ENCODE measurements around the gene ROR2. TPM values are rescaled to one million over a fixed set of nuclear protein-coding genes. Genes with fewer than 3 reads are reported as not detected.

ROR2 gene
- total RNA-seq, 1 donor from 2014 or later = 0.74 TPM

- H3K4me3 ChIP-seq = no peak overlapping the region
- no peaks in the 10 kb centered on the region for H3K9me3 ChIP-seq (replicated peaks)
- no peaks in the 10 kb centered on the region for H3K36me3 ChIP-seq
- H3K27me3 ChIP-seq (ENCODE audit: low read depth) = peaks cover 36% of the 10 kb centered on the region
- no peak for DNase-seq
- H3K27ac ChIP-seq (replicated peaks) = no peak overlapping the region
- intact Hi-C loops (cut with micrococcal nuclease) = no loop called here
- TF ChIP-seq, protein P1, sequence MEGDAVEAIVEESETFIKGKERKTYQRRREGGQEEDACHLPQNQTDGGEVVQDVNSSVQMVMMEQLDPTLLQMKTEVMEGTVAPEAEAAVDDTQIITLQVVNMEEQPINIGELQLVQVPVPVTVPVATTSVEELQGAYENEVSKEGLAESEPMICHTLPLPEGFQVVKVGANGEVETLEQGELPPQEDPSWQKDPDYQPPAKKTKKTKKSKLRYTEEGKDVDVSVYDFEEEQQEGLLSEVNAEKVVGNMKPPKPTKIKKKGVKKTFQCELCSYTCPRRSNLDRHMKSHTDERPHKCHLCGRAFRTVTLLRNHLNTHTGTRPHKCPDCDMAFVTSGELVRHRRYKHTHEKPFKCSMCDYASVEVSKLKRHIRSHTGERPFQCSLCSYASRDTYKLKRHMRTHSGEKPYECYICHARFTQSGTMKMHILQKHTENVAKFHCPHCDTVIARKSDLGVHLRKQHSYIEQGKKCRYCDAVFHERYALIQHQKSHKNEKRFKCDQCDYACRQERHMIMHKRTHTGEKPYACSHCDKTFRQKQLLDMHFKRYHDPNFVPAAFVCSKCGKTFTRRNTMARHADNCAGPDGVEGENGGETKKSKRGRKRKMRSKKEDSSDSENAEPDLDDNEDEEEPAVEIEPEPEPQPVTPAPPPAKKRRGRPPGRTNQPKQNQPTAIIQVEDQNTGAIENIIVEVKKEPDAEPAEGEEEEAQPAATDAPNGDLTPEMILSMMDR (IDR thresholded peaks at IDR 0.05; ENCODE audit: borderline replicate concordance) = no peak
- no peaks in the 10 kb centered on the region for H3K4me1 ChIP-seq
Observed at GRCh38 chr9:91908293-91908623, 41.8 kb downstream of the ROR2 start.

- Histone ChIP-seq H3K36me3 (no peaks in the 10 kb centered on the region), H3K27me3 (ENCODE audit: low read depth) (peaks cover 36% of the 10 kb centered on the region), H3K9me3 (replicated peaks) (no peaks in the 10 kb centered on the region), H3K27ac (replicated peaks) (no peak overlapping the region), H3K4me1 (no peaks in the 10 kb centered on the region), H3K4me3 (no peak overlapping the region)
- DNase-seq = no peak
- TF ChIP-seq, protein P1 (IDR thresholded peaks at IDR 0.05; ENCODE audit: borderline replicate concordance) = no peak
- intact Hi-C loops (cut with micrococcal nuclease) = no loop called here
Observed at GRCh38 chr9:91907484-91908292, 42.3 kb downstream of the ROR2 start.

- DNase-seq = peak; percentile 28
- H3K27ac ChIP-seq (replicated peaks) = no peak overlapping the region
- peaks cover 36% of the 10 kb centered on the region for H3K27me3 ChIP-seq (ENCODE audit: low read depth)
- TF ChIP-seq, protein P1 (IDR thresholded peaks at IDR 0.05; ENCODE audit: borderline replicate concordance) = no peak
- H3K9me3 ChIP-seq (replicated peaks) = no peaks in the 10 kb centered on the region
- intact Hi-C loops (cut with micrococcal nuclease) = no loop called here
- no peaks in the 10 kb centered on the region for H3K36me3 ChIP-seq
- peaks cover 1% of the 10 kb centered on the region for H3K4me1 ChIP-seq
- peak overlapping the region; percentile 52 for H3K4me3 ChIP-seq
Observed at GRCh38 chr9:91905991-91906469, 44.0 kb downstream of the ROR2 start.

GRCh38 chr9:91905237-91905650, 44.8 kb downstream of the ROR2 start:
- no peak overlapping the region for H3K4me3 ChIP-seq
- H3K36me3 ChIP-seq = no peaks in the 10 kb centered on the region
- H3K27me3 ChIP-seq (ENCODE audit: low read depth) = peaks cover 36% of the 10 kb centered on the region
- DNase-seq = no peak
- intact Hi-C loops (cut with micrococcal nuclease) = no loop called here
- H3K27ac ChIP-seq (replicated peaks) = no peak overlapping the region
- H3K4me1 ChIP-seq = peaks cover 9% of the 10 kb centered on the region
- H3K9me3 ChIP-seq (replicated peaks) = no peaks in the 10 kb centered on the region
- TF ChIP-seq, protein P1 (IDR thresholded peaks at IDR 0.05; ENCODE audit: borderline replicate concordance) = no peak

DNA sequence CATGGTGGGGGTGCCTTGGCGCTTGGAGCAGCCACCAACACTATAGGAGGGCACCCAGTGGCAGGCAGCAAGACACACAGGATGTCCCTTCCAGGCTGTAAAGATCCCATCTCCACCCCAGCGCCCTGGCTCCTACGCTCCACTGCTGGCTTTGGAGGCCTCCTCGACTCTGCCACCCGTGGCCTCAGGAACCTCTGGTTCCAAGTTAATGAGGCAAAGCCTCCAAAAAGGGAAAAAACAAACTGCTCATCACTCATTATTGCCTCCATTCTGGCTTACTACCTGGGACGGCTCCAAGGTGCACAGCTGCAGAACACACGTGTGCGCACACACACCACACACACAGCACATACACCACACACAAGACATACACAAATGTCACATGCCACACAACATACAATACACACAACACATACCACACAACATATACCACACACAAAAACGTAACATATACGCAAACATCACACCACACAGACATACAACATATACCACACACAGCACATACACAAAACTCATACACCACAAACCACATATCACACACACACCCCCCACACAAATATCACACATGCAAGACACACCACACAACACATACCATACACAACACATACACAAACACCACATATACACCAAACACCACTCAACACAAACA, 45.3 kb downstream of the ROR2 start:
- intact Hi-C loops (cut with micrococcal nuclease) = no loop called here
- no peak overlapping the region for H3K27ac ChIP-seq (replicated peaks)
- no peaks in the 10 kb centered on the region for H3K36me3 ChIP-seq
- no peak for DNase-seq
- H3K4me1 ChIP-seq = peaks cover 14% of the 10 kb centered on the region
- no peaks in the 10 kb centered on the region for H3K9me3 ChIP-seq (replicated peaks)
- H3K27me3 ChIP-seq (ENCODE audit: low read depth) = peaks cover 36% of the 10 kb centered on the region
- no peak overlapping the region for H3K4me3 ChIP-seq
- TF ChIP-seq, protein P1 (IDR thresholded peaks at IDR 0.05; ENCODE audit: borderline replicate concordance) = no peak

Data from left ventricle myocardium inferior (tissue), 1 donor.